Measurements from ENCODE around the gene BEST4. TPM values are rescaled to one million over a fixed set of nuclear protein-coding genes. Genes with fewer than 3 reads are reported as not detected.

The BEST4 gene
- total and polyA plus RNA-seq, 8 donors, result 0.35 to 60.0 (median 0.87) TPM; not detected in 5

DNA sequence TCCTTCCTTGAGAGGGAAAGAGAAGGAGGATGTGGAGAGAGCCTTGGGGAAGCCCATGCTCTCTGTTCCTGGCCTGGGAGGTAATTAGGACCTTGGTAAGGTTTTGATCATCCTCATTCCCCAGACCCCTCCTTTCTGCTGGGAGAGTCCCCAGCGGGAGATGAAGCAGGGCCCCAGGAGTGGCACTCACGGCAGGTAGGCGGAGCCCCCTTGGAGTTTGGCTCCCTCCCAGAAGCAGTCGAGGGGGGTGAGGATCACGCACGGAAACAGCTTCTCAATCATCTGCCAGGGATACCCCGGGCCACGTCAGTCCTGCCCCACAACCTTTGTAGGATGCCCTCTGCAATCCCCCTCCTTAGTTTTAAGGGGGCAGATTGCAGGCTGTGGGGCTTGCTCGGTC, 43.5 kb upstream of the BEST4 start:
- no peaks in the 10 kb centered on the region for H3K9me3 ChIP-seq
- no peaks in the 10 kb centered on the region for H3K36me3 ChIP-seq
- H3K4me1 ChIP-seq, result peaks cover 0 to 11% (median 6%) of the 10 kb centered on the region in 4 donors
- DNase-seq, result no peak
- no peaks in the 10 kb centered on the region for H3K27me3 ChIP-seq
- H3K27ac ChIP-seq, result no peak overlapping the region
- WGBS, 5 donors, result 35 to 63% (median 44%) methylated on average over 3 to 9 of the region's 9 CpGs
- H3K4me3 ChIP-seq, result no peak overlapping the region
- no peak for TF ChIP-seq POLR2A (IDR thresholded peaks at IDR 0.05)
- TF ChIP-seq EP300 (IDR thresholded peaks at IDR 0.05), result no peak
- TF ChIP-seq POLR2AphosphoS5 (IDR thresholded peaks at IDR 0.05), result no peak
- TF ChIP-seq CTCF (IDR thresholded peaks at IDR 0.05), result no peak
- intact Hi-C loops (cut with DNase I; ENCODE audit: low total_unique reads), result loop anchor here (10.0 kb wide), 1 partner anchor 173 kb away; no protein-coding TSS in a partner anchor

DNA sequence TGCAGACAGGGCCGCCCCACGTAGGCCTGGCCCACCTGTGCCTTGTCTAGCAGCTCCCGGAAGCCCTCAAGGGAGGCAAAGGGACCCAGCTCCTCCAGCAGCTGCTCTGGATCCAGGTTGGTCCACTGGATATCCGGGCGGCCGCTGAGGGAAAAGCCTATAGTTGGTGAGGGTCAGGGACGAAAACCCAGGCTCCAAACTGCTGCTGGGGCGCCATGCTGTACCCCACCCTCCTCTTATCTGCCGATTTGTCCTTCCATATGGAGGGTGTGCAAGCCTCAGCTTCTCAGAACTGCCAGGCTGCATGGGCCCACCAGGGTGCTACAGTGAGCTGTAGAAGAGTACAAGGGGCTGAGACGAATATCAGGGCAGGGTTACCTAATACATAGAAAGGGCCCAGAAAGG, 42.9 kb upstream of the BEST4 start:
- Histone ChIP-seq H3K36me3 (no peaks in the 10 kb centered on the region), H3K27ac (no peak overlapping the region), H3K4me3 (no peak overlapping the region), H3K27me3 (no peaks in the 10 kb centered on the region), H3K9me3 (no peaks in the 10 kb centered on the region), H3K4me1 (peaks cover 0 to 17% (median 5%) of the 10 kb centered on the region in 4 donors)
- intact Hi-C loops (cut with DNase I; ENCODE audit: low total_unique reads), result loop anchor here (10.0 kb wide), 1 partner anchor 174 kb away; no protein-coding TSS in a partner anchor
- DNase-seq, result no peak
- WGBS, 5 donors, result 74 to 88% (median 82%) methylated on average over 7 to 10 of the region's 10 CpGs
- TF ChIP-seq POLR2A (IDR thresholded peaks at IDR 0.05) (no peak), CTCF (IDR thresholded peaks at IDR 0.05) (no peak), POLR2AphosphoS5 (IDR thresholded peaks at IDR 0.05) (no peak), EP300 (IDR thresholded peaks at IDR 0.05) (no peak)

DNA sequence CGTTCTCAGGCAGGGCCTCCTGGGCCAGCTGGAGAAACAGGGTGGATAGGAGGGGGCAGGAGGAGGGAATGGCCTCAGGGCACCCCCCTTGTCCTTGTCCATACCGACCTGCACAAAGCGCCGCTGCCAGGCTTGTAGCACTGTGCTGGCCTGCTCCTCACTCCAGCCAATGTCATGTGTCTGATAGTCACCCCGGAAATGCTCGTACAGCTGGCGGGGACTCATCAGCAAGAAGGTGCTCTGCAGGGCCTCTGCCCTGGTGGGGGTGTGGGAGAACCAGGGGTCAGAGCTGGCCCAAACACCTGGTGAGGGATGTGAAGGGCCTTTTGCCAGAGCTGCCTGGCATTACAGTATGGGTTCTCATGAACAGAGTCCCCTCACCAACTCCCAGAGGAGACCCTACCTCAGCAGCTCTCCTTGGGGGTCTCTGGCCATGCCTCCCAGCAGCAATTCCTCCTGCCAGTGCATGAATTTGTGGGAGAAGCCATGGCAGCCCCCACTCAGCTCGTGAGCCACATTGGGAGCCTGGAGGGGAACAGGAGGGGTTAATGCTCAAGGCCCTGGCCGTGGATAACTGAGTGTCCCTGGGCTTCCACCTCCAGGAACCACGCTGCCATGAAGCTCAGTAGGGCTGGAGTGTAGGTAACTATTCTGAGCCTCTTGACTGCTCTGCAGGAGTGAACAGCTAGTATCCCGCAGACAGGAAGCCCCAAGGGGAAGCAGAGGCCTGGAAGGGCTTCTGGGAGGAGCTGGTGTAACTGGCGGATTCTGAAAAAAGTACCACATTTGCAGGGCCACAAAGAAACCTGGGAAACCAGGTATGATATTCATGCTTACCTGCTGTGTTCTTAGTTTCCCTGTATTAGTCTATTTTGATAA, 41.8 kb upstream of the BEST4 start:
- H3K27ac ChIP-seq, result no peak overlapping the region
- no peak overlapping the region for H3K4me3 ChIP-seq
- no peaks in the 10 kb centered on the region for H3K27me3 ChIP-seq
- H3K9me3 ChIP-seq, result no peaks in the 10 kb centered on the region
- peaks cover 0 to 17% (median 3%) of the 10 kb centered on the region in 4 donors for H3K4me1 ChIP-seq
- TF ChIP-seq EP300 (IDR thresholded peaks at IDR 0.05) (no peak), POLR2A (IDR thresholded peaks at IDR 0.05) (no peak), CTCF (IDR thresholded peaks at IDR 0.05) (no peak), POLR2AphosphoS5 (IDR thresholded peaks at IDR 0.05) (no peak)
- intact Hi-C loops (cut with DNase I; ENCODE audit: low total_unique reads), result loop anchor here (10.0 kb wide), 1 partner anchor 175 kb away; no protein-coding TSS in a partner anchor
- WGBS, 5 donors, result 82 to 91% (median 85%) methylated on average over 8 to 12 of the region's 12 CpGs
- H3K36me3 ChIP-seq, result no peaks in the 10 kb centered on the region
- DNase-seq, result no peak

- H3K36me3 ChIP-seq, result no peaks in the 10 kb centered on the region
- no peak for TF ChIP-seq EP300 (IDR thresholded peaks at IDR 0.05)
- H3K27ac ChIP-seq, result no peak overlapping the region
- H3K4me1 ChIP-seq, result peaks cover 0 to 17% (median 3%) of the 10 kb centered on the region in 4 donors
- WGBS, 5 donors, result 92 to 97% (median 95%) methylated on average over 10 to 15 of the region's 15 CpGs
- no peak for DNase-seq
- H3K9me3 ChIP-seq, result no peaks in the 10 kb centered on the region
- intact Hi-C loops (cut with DNase I; ENCODE audit: low total_unique reads), result no loop called here
- H3K27me3 ChIP-seq, result no peaks in the 10 kb centered on the region
- H3K4me3 ChIP-seq, result no peak overlapping the region
These were observed 41.0 kb upstream of the BEST4 start for GRCh38 chr1:44828841-44829440.

Data from stomach (tissue), 9 donors.